ENCODE data around the gene KIF12.

KIF12 gene

DNA sequence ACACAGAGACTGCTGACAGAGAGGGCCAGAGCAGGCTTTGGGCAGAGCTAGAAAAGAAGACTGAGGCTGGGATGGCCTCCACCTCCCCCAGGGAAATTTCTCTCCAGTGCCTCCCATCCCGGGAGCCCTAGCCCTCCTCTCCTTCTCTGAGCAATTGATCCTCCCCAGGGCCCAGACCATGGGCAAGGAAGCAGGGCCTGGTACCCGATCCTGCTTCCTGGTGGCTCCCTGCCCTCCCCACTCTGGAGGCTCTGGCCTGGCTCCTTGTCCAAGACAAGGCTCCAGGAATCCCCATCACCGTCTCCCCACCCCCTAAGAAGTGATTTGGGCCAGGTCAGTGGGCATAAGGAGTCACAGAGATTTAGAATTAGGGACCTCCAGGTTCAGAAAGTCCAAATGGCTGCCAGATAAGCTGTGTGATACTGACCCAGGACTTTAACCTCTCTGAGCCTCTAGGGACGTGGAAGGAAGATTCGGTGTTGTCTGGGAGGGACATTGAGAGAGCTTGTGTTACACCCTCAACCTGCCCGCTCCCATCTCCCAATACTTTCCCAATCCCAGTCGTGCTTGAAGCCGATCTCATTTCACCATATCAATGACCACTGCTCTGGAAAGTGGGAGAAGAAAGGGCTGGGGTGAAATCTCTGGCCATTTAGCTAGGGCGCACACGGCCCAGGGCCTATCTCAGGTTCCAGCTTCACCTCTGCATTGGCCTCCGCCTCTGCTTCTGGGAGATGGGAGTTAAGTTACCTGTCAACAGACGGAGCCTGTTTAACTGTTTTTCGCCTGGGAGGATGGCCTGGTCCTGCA, 25.8 kb upstream of the KIF12 start:
- no peak overlapping the region for H3K27ac ChIP-seq
- no peak for TF ChIP-seq Cebpa-rat (IDR thresholded peaks at IDR 0.05)
- H3K9ac ChIP-seq, result no peak overlapping the region
- no peak overlapping the region for H3K4me2 ChIP-seq
- H3K27me3 ChIP-seq, result no peaks in the 10 kb centered on the region
- no peaks in the 10 kb centered on the region for H4K20me1 ChIP-seq
- no peaks in the 10 kb centered on the region for H3K36me3 ChIP-seq
- H3K4me1 ChIP-seq, result peaks cover 0 to 12% (median 9%) of the 10 kb centered on the region in 10 experiments; a peak in 10 of 20 replicates
- H3K9me3 ChIP-seq (replicated peaks in 1 of 11), result peaks cover 7 to 17% (median 12%) of the 10 kb centered on the region in 11 experiments; a peak in 21 of 22 replicates
- H3K4me3 ChIP-seq, result no peak overlapping the region

DNA sequence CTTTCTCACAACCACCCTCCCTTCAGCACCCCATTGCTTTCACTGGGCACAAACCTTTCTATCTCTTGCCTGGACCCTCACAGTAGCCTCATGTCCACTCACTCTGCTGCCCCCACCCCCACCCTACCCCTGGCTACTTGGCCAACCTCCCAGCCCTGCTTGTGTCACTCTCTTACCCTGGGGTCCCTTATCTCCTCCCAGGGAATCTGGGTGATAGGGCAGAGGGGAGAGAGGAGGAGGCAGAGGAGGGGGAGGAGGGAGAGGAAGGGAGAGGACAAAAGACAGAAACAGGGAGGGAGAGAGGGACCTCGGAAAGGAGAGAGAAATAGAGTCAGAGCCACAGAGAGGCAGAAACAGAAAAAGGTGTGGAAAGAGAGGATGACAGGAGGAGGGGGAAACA, 25.0 kb upstream of the KIF12 start:
- Histone ChIP-seq H3K4me2 (no peak overlapping the region), H3K27ac (no peak overlapping the region), H3K9me3 (replicated peaks in 1 of 11) (peaks cover 7 to 17% (median 12%) of the 10 kb centered on the region in 11 experiments; a peak in 21 of 22 replicates), H3K27me3 (no peaks in the 10 kb centered on the region), H3K9ac (no peak overlapping the region), H3K4me3 (no peak overlapping the region), H4K20me1 (no peaks in the 10 kb centered on the region), H3K4me1 (peaks cover 0 to 12% (median 9%) of the 10 kb centered on the region in 10 experiments; a peak in 10 of 20 replicates), H3K36me3 (no peaks in the 10 kb centered on the region)
- no peak for TF ChIP-seq Cebpa-rat (IDR thresholded peaks at IDR 0.05)

DNA sequence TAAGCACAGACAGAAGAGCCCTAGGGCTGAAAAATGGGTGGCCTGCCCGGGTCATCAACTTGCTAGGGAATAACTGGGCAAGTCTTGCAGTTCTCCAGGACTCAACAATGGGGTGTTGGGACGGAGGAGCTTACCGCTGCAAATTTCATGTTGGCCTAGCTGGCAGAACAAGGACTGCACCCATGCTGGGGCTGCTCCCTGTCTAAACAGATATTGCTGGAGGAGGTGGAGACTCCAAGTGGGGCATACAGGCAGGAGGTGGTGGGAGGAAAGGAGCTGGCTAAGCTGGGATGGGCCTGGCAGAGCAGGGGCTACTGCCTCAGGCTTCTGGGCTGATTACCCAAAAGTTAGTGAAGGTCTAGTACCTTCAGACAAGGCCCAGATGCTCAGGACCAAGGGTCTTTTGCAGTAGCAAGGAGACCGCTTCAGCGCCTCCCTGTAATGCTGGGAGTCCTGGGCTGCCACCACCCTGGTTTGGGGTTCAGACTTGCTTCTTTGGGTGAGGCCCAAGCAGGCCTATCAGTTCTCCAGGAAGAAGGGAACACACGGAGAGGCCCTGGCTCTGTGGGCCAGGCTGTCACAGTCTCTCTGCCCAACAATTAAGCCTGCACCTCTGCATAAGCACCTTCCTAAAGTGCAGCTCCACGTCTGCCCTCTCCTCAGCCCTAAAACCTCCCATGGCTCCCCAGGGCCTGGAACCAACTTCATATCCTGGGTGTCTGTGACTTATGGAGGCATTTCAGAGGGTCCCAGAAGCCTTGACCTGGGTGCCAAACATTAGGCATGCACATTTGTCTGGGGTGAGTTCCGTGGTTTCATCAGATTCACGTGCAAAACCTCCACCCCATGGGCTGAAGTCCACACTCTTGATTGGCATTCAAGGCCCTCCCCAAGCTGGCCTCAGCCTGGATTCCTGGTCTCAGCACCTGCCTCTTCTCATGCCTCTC, 24.2 kb upstream of the KIF12 start:
- no peak overlapping the region for H3K4me3 ChIP-seq
- no peaks in the 10 kb centered on the region for H3K36me3 ChIP-seq
- H3K9ac ChIP-seq, result no peak overlapping the region
- no peak overlapping the region for H3K4me2 ChIP-seq
- no peaks in the 10 kb centered on the region for H3K27me3 ChIP-seq
- peaks cover 7 to 17% (median 12%) of the 10 kb centered on the region in 11 experiments; a peak in 21 of 22 replicates for H3K9me3 ChIP-seq (replicated peaks in 1 of 11)
- no peak for TF ChIP-seq Cebpa-rat (IDR thresholded peaks at IDR 0.05)
- no peaks in the 10 kb centered on the region for H4K20me1 ChIP-seq
- H3K4me1 ChIP-seq, result peaks cover 0 to 12% (median 9%) of the 10 kb centered on the region in 10 experiments; a peak in 10 of 20 replicates
- H3K27ac ChIP-seq, result no peak overlapping the region

DNA sequence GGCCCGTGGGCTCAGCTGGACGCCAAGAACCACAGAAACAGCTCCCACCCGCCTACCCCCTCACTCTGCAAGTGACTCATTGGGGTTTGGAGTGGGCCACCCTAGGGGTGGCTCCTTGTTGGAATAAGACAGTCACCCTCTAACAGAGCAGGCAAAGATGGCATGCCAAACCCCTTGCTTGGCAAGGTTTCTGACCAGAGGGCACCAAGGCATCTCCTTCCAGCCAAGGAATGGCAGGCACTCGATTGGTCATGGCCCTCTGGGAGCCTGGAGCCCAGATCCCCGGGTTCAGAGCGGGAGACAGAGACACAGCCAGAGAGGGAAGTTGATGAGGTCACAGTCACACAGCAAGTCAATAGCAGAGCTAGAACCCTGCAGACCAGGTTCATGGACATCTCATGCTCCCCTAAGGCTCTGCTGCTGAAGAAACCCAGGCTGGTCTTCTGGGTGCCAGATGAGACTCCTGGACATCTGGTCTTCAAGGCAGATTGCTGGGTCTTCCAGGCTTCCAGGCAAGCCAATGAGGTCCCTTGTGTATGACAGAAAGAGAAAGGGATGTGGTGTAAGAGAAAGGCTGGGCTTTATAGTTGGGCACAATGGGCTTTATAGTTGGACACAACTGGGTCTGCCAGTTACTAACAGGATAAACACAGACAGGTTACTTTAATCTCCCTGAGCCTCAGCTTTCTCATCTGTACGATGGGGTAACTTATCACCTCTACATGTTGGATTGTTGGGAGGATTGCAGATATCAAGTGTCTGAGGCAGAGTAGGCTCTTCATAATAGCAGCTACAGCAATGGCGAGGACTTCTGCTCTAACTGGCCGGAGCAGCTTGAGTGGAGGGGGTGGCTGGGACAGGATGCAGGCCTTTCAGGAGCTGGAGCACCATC, 23.3 kb upstream of the KIF12 start:
- Histone ChIP-seq H3K4me2 (no peak overlapping the region), H3K4me1 (peaks cover 0 to 12% (median 9%) of the 10 kb centered on the region in 10 experiments; a peak in 10 of 20 replicates), H3K9ac (no peak overlapping the region), H4K20me1 (no peaks in the 10 kb centered on the region), H3K36me3 (no peaks in the 10 kb centered on the region), H3K9me3 (replicated peaks in 1 of 11) (peaks cover under 1 to 9% (median 5%) of the 10 kb centered on the region in 11 experiments; a peak in 20 of 22 replicates), H3K27ac (no peak overlapping the region), H3K27me3 (no peaks in the 10 kb centered on the region), H3K4me3 (no peak overlapping the region)
- TF ChIP-seq Cebpa-rat (IDR thresholded peaks at IDR 0.05), result no peak

DNA sequence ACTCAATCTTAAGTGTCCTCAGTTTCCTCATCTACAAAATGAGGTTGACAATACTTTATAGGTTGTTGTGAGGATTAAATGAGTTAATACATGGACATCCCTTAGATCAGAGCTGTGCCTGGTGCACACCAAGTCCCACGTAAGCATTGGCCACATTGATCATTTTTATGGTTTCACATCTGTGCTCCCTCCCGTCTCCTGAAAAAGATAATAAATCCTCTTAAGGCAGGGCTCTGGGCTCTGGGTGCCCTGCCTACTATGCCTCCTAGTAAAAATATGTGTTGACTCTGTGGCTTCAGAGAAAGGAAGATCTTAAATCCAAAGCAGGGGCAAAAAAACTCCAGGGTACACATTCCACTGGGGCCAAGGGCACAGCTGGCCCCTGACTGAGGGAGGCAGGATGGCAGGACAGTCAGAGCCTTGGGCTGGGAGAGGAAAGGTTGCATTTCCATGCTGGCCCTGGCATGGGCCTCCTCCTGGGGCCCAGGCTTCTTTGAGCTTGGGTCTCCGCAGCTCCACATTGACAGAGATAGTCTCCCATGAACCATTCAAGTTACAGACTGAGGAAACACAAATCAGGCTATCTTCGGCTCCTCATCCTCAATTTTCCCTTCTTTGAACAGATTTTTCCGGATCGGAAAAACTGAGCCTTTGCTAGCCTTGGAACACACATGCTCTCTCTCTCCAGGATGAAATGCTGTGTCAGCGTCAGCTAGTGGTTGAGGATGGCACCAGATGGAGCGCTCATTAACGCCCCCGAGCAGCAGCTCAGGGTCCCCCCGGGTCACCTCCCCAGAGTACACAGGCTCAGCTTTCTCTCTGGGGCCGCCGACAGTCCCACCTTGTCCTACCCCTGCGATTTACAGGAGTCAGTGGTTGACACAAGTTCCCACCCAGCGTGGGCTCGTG, 22.4 kb upstream of the KIF12 start:
- H3K4me2 ChIP-seq, result no peak overlapping the region
- H4K20me1 ChIP-seq, result no peaks in the 10 kb centered on the region
- no peak overlapping the region for H3K9ac ChIP-seq
- TF ChIP-seq Cebpa-rat (IDR thresholded peaks at IDR 0.05), result no peak
- H3K27me3 ChIP-seq, result no peaks in the 10 kb centered on the region
- no peak overlapping the region for H3K4me3 ChIP-seq
- H3K36me3 ChIP-seq, result no peaks in the 10 kb centered on the region
- H3K9me3 ChIP-seq (replicated peaks in 1 of 11), result no peaks in the 10 kb centered on the region
- no peak overlapping the region for H3K27ac ChIP-seq
- H3K4me1 ChIP-seq, result peaks cover 0 to 9% (median 7%) of the 10 kb centered on the region in 10 experiments; a peak in 11 of 20 replicates

DNA sequence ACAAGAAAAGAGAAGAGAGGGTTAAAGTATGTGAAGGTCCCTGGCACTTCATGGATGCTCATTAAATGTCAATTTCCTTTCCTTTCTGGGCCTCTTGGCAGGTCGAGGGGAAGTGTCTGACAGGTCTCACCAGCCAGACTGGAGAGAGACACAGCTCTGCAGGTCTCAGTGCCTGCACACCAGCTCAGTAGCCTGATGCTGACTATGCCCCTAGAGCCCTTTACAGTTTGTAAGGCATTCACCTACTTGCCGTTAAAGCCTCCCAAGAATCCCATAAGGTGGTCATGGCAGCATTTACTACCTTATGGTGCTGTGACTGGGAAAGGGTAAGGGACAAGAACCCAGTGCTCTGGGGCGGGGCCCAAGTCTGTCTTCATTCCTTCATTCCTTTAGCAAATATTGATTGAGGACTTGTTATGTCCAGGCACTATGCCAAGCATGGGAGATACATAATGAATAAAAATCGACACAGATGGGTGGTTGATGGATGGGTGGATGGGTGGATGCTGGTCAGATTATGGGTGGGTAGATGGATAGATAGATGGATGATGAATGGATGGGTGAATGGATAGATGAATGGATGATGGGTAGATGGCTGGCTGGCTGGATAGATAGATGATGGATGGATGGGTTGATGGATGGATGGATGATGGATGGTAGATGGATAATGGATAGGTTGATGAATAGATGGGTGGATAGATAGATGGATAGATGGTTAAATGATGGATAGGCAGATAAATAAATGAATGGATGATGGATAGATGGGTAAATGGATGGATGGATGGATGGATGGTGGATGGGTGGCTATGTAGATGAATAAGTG, 21.3 kb upstream of the KIF12 start:
- Histone ChIP-seq H3K9me3 (replicated peaks in 1 of 11) (no peaks in the 10 kb centered on the region), H3K4me3 (no peak overlapping the region), H3K4me1 (peaks cover 0 to 12% (median 10%) of the 10 kb centered on the region in 10 experiments; a peak in 13 of 20 replicates), H3K27ac (no peak overlapping the region), H3K4me2 (no peak overlapping the region), H4K20me1 (no peaks in the 10 kb centered on the region), H3K36me3 (no peaks in the 10 kb centered on the region), H3K27me3 (peaks cover 0 to 2% (median 0%) of the 10 kb centered on the region in 11 experiments; a peak in 2 of 22 replicates), H3K9ac (no peak overlapping the region)
- no peak for TF ChIP-seq Cebpa-rat (IDR thresholded peaks at IDR 0.05)

Data from BLaER1 treated with 17β-estradiol and CSF1 and Interleukin-3, amounts not matched to agents 10 nM and 100 nM (cell line).